Spleen (tissue), 7 donors: ENCODE results near the gene KRR1.

Experiments used
- CTCF ChIP-seq, 11 experiments: fragments of 200-600 bp in 7 of 11; fragments of 450-650 bp in 4 of 11; sonication (generic) in 4 of 11; IDR thresholded peaks in 8 of 11; conservative IDR thresholded peaks in 3 of 11; 1 replicate in 7 of 11; 2 replicates in 4 of 11; pipeline versions ENCODE4 v1.4.0 to v1.8.0; 2016 to 2021; ENCODE audit warnings: antibody characterized with exemption in 11 of 11, inconsistent platforms in 4 of 11, mild to moderate bottlenecking in 1 of 11
- POLR2A ChIP-seq, 3 donors: fragments of 450-650 bp; IDR thresholded peaks; one replicate each; pipeline ENCODE4 v1.5.1; 2017; ENCODE audit warnings: antibody characterized with exemption in 3 of 3, mild to moderate bottlenecking in 1 of 3
- POLR2AphosphoS5 ChIP-seq, 3 donors: sonication (generic); formaldehyde crosslinking; IDR thresholded peaks; one replicate each; pipeline ENCODE4 v1.5.1; 2017; ENCODE audit warnings: antibody characterized with exemption in 3 of 3
- donor health status: DM: no; HTN: no; CAD: no; lungs with moderate emphysema.
- donor health status: DM: no; HTN: no; CAD: no.
- donor health status: DM: no; HTN: no; CAD: no.

- TF ChIP-seq POLR2AphosphoS5 (IDR thresholded peaks at IDR 0.05) = no peak
- no peak for TF ChIP-seq CTCF (IDR thresholded peaks at IDR 0.05 in 8 of 11, conservative IDR thresholded peaks at IDR 0.05 in 3 of 11)
- TF ChIP-seq POLR2A (IDR thresholded peaks at IDR 0.05) = no peak
Observed at GRCh38 chr12:75459755-75460154, 51.7 kb downstream of the KRR1 start.
